ENCODE results near the gene SPATS2. TPM values are rescaled to one million over a fixed set of nuclear protein-coding genes. Genes with fewer than 3 reads are reported as not detected.
"Not testable (repeated sequence)": the region's sequence is repeated elsewhere in the genome, so short reads cannot be mapped to it uniquely, and the experiment has no call there.

The SPATS2 gene
- total RNA-seq, 4 donors from 2014 or later = 8.6 to 17.8 (median 9.5) TPM

DNA sequence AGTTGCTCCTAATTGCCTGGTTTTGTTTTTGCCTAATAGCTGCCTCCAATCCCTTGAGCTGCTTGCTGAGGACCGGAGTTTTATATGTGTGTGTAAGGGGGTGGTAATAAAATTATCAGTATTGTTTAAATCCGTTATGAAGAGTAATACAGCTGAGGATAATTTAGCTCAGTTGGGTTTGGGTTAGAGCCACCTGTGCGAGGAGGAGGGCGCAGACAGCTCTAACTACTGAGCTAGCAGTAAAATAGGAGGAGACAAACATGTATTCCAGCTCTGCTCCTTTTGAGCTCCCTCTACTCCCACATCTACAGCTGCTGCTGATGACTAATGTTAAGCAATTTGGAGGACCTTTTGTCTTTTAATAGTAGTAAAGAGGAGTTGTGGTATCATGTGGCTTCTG lies 61.5 kb downstream of the SPATS2 start:
- TF ChIP-seq EP300 (IDR thresholded peaks at IDR 0.05) (no peak), POLR2AphosphoS5 (IDR thresholded peaks at IDR 0.05) (no peak), POLR2A (IDR thresholded peaks at IDR 0.05) (no peak)
- TF ChIP-seq, protein P1, sequence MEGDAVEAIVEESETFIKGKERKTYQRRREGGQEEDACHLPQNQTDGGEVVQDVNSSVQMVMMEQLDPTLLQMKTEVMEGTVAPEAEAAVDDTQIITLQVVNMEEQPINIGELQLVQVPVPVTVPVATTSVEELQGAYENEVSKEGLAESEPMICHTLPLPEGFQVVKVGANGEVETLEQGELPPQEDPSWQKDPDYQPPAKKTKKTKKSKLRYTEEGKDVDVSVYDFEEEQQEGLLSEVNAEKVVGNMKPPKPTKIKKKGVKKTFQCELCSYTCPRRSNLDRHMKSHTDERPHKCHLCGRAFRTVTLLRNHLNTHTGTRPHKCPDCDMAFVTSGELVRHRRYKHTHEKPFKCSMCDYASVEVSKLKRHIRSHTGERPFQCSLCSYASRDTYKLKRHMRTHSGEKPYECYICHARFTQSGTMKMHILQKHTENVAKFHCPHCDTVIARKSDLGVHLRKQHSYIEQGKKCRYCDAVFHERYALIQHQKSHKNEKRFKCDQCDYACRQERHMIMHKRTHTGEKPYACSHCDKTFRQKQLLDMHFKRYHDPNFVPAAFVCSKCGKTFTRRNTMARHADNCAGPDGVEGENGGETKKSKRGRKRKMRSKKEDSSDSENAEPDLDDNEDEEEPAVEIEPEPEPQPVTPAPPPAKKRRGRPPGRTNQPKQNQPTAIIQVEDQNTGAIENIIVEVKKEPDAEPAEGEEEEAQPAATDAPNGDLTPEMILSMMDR (IDR thresholded peaks at IDR 0.05) = no peak
- no peaks in the 10 kb centered on the region for H3K4me1 ChIP-seq
- ATAC-seq = no peak
- H3K36me3 ChIP-seq = peaks cover 0 to 4% of the 10 kb centered on the region in 2 donors
- 42 to 75% methylated on average over 3 to 4 of the region's 4 CpGs for WGBS, 2 donors (ENCODE audit: low coverage in 1 of 2)
- no peak overlapping the region for H3K27ac ChIP-seq
- H3K9me3 ChIP-seq = no peaks in the 10 kb centered on the region
- H3K4me3 ChIP-seq = no peak overlapping the region
- no peaks in the 10 kb centered on the region for H3K27me3 ChIP-seq

DNA sequence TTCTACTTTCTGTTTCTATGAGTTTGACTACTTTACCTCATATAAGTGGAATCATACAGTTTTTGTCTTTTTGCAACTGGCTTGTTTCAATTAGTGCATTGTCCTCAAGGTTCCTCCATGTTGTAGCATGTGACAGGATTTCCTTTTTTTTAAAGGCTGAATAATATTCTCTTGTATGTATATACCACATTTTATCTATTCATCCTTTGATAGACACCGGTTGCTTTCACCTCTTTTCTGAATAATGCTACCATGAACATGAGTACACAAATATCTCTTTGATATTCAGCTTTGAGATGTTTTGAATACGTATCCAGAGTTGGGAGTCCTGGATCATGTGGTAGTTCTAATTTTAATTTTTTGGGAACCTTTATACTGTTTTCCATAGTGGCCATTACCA lies 65.4 kb downstream of the SPATS2 start:
- Histone ChIP-seq H3K27ac (no peak overlapping the region), H3K36me3 (no peaks in the 10 kb centered on the region), H3K9me3 (no peaks in the 10 kb centered on the region), H3K27me3 (no peaks in the 10 kb centered on the region), H3K4me3 (no peak overlapping the region), H3K4me1 (no peaks in the 10 kb centered on the region)
- TF ChIP-seq, protein P1 (IDR thresholded peaks at IDR 0.05) = no peak
- TF ChIP-seq POLR2A (IDR thresholded peaks at IDR 0.05) (no peak), POLR2AphosphoS5 (IDR thresholded peaks at IDR 0.05) (no peak), EP300 (IDR thresholded peaks at IDR 0.05) (no peak)
- WGBS, 2 donors (ENCODE audit: low coverage in 1 of 2) = 90 to 94% methylated on average over 2 of the region's 2 CpGs
- no peak for ATAC-seq

DNA sequence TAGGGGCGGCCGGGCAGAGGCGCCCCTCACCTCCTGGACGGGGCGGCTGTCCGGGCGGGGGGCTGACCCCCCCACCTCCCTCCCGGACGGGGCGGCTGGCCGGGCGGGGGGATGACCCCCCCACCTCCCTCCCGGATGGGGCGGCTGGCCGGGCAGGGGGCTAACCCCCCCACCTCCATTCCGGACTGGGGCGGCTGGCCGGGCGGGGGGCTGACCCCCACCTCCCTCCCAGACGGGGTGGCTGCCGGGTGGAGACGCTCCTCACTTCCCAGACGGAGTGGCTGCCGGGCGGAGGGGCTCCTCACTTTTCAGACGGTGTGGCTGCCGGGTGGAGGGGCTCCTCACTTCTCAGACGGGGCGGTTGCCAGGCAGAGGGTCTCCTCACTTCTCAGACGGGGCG lies 69.5 kb downstream of the SPATS2 start:
- H3K27ac ChIP-seq, H3K27me3 ChIP-seq, ATAC-seq, H3K36me3 ChIP-seq, H3K4me3 ChIP-seq, H3K4me1 ChIP-seq, H3K9me3 ChIP-seq: not testable (repeated sequence)
- no CpG with 5 or more reads among the region's 31 CpGs for WGBS, 2 donors (ENCODE audit: low coverage in 1 of 2)

DNA sequence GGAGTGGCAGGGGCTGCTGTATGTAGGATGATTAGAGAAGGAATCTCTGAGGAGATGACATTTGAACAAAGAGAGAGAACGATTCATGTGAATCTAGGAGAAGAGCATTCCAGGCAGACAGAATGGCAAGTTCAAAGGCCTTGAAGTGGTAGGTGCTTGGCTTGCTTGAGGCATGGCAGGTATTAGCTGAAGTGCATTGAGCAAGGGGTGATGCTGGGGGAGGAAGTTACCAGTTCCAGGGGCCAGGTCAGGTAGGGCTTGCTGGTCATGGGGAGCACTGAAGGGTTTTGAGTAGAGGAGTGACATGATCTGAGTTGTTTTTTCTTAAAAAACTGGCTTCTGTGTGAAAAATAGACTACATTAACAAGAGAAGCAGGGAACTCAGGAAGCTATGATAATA lies 71.8 kb downstream of the SPATS2 start:
- Histone ChIP-seq H3K36me3 (no peaks in the 10 kb centered on the region), H3K27me3 (no peaks in the 10 kb centered on the region), H3K9me3 (no peaks in the 10 kb centered on the region), H3K27ac (no peak overlapping the region), H3K4me3 (no peak overlapping the region), H3K4me1 (no peaks in the 10 kb centered on the region)
- 100% methylated on average over 1 of the region's 1 CpG for WGBS, 2 donors (ENCODE audit: low coverage in 1 of 2)
- ATAC-seq = no peak
- TF ChIP-seq EP300 (IDR thresholded peaks at IDR 0.05) (no peak), POLR2A (IDR thresholded peaks at IDR 0.05) (no peak), POLR2AphosphoS5 (IDR thresholded peaks at IDR 0.05) (no peak)
- TF ChIP-seq, protein P1 (IDR thresholded peaks at IDR 0.05) = no peak

DNA sequence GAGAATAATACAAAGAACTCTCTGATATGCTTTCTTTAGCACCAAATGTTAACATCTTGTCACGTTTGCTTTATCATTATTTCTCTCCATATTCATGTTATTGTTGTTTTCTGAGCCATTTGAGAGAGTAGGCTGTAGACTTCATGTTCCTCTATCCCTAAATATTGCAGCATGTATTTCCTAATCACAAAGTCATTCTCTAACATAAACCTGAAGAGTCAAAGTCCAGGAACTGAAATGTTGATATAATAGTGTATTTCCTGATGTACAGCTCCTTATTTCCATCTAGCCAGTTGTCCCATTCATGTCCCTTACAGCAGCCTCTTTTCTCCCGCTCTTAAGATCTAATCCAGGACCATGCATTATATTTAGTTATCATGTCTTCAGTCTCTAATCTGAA lies 72.8 kb downstream of the SPATS2 start:
- no peak for TF ChIP-seq POLR2A (IDR thresholded peaks at IDR 0.05)
- TF ChIP-seq EP300 (IDR thresholded peaks at IDR 0.05) = no peak
- TF ChIP-seq POLR2AphosphoS5 (IDR thresholded peaks at IDR 0.05) = no peak
- TF ChIP-seq, protein P1 (IDR thresholded peaks at IDR 0.05) = no peak
- Histone ChIP-seq H3K27me3 (no peaks in the 10 kb centered on the region), H3K4me1 (no peaks in the 10 kb centered on the region), H3K9me3 (no peaks in the 10 kb centered on the region), H3K4me3 (no peak overlapping the region), H3K27ac (no peak overlapping the region), H3K36me3 (no peaks in the 10 kb centered on the region)
- ATAC-seq = no peak
- 92 to 94% methylated on average over 2 of the region's 2 CpGs for WGBS, 2 donors (ENCODE audit: low coverage in 1 of 2)

Data from gastroesophageal sphincter (tissue), 4 donors.